Frontal cortex (tissue), 4 donors: Measurements from ENCODE around the gene ANKRD11. TPM values are rescaled to one million over a fixed set of nuclear protein-coding genes. Genes with fewer than 3 reads are reported as not detected.
"Not testable (repeated sequence)": the region's sequence is repeated elsewhere in the genome, so short reads cannot be mapped to it uniquely, and the experiment has no call there.

ENCODE experiments used
- DNase-seq, 2 donors: peaks; one replicate each; pipeline ENCODE4 v3.0.0; 2012; ENCODE audit warnings: low spot score in 2 of 2
- FAIRE-seq: peaks from 2 replicates; lab custom pipeline; 2012; peaks lifted over from hg19 to GRCh38; lab: Jason Lieb, UNC
- total RNA-seq: library from RNA; depleted of rRNA; stranded (reverse); fragments of >200 nt; gene quantifications from one replicate; pipeline ENCODE4 v1.2.3, GENCODE V29; 2014
- donor health status: control.
- donor health status: control.
- donor health status: control.

The ANKRD11 gene
- total RNA-seq, 1 donor from 2014 or later: 27.7 TPM

GRCh38 chr16:89375686-89376085 lies 114.7 kb downstream of the ANKRD11 start:
- DNase-seq (no peak), FAIRE-seq (no peak)

GRCh38 chr16:89375021-89375420 lies 115.3 kb downstream of the ANKRD11 start:
- FAIRE-seq (no peak), DNase-seq (no peak)

- DNase-seq (peak in 1 of 2 donors; percentile 66), FAIRE-seq (no peak)
Observed at GRCh38 chr16:89374393-89374960, 115.9 kb downstream of the ANKRD11 start.

GRCh38 chr16:89373355-89374110 lies 116.8 kb downstream of the ANKRD11 start:
- peak; percentile 64 to 77 for DNase-seq
- FAIRE-seq: no peak

GRCh38 chr16:89371968-89372634 lies 118.3 kb downstream of the ANKRD11 start:
- FAIRE-seq: no peak
- DNase-seq: no peak

GRCh38 chr16:89371386-89371785 lies 119.0 kb downstream of the ANKRD11 start:
- no peak for FAIRE-seq
- DNase-seq: no peak

- no peak for FAIRE-seq
- DNase-seq: no peak
Observed at GRCh38 chr16:89370601-89371000, 119.8 kb downstream of the ANKRD11 start.

- no peak for FAIRE-seq
- no peak for DNase-seq
Observed at GRCh38 chr16:89370081-89370511, 120.3 kb downstream of the ANKRD11 start.

- FAIRE-seq: no peak
Observed at GRCh38 chr16:89369266-89369895, 121.0 kb downstream of the ANKRD11 start.

GRCh38 chr16:89368604-89369249 lies 121.6 kb downstream of the ANKRD11 start:
- FAIRE-seq: no peak
- DNase-seq: no peak

More at GRCh38 chr16:89369266-89369895, 121.0 kb downstream of the ANKRD11 start:
- no peak for DNase-seq

GRCh38 chr16:89367538-89367915 lies 122.8 kb downstream of the ANKRD11 start:
- no peak for FAIRE-seq
- no peak for DNase-seq

GRCh38 chr16:89366561-89367537 lies 123.5 kb downstream of the ANKRD11 start:
- FAIRE-seq: no peak
- no peak for DNase-seq

- no peak for FAIRE-seq
- no peak for DNase-seq
Observed at GRCh38 chr16:89365996-89366395, 124.4 kb downstream of the ANKRD11 start.

GRCh38 chr16:89365044-89365467 lies 125.3 kb downstream of the ANKRD11 start:
- DNase-seq (no peak), FAIRE-seq (no peak)

- no peak for DNase-seq
- no peak for FAIRE-seq
Observed at GRCh38 chr16:89364606-89365005, 125.8 kb downstream of the ANKRD11 start.

GRCh38 chr16:89363621-89364393 lies 126.6 kb downstream of the ANKRD11 start:
- FAIRE-seq (no peak), DNase-seq (no peak)

GRCh38 chr16:89362540-89363223 lies 127.7 kb downstream of the ANKRD11 start:
- DNase-seq, FAIRE-seq: not testable (repeated sequence)
